Ishikawa (cell line): ENCODE results near the gene FAM162A.

Experiments
- EGR1 ChIP-seq: IDR thresholded peaks from 2 replicates; pipeline ENCODE4 v1.6.1; 2012
- EP300 ChIP-seq: IDR thresholded peaks from 2 replicates; pipeline ENCODE4 v1.6.1; 2012; ENCODE audit warnings: borderline replicate concordance

- TF ChIP-seq EGR1 (no peak), EP300 (no peak)
These were observed 25.5 kb downstream of the FAM162A start for GRCh38 chr3:122409446-122409845.
